ENCODE data around the gene TANGO2.

The TANGO2 gene

DNA sequence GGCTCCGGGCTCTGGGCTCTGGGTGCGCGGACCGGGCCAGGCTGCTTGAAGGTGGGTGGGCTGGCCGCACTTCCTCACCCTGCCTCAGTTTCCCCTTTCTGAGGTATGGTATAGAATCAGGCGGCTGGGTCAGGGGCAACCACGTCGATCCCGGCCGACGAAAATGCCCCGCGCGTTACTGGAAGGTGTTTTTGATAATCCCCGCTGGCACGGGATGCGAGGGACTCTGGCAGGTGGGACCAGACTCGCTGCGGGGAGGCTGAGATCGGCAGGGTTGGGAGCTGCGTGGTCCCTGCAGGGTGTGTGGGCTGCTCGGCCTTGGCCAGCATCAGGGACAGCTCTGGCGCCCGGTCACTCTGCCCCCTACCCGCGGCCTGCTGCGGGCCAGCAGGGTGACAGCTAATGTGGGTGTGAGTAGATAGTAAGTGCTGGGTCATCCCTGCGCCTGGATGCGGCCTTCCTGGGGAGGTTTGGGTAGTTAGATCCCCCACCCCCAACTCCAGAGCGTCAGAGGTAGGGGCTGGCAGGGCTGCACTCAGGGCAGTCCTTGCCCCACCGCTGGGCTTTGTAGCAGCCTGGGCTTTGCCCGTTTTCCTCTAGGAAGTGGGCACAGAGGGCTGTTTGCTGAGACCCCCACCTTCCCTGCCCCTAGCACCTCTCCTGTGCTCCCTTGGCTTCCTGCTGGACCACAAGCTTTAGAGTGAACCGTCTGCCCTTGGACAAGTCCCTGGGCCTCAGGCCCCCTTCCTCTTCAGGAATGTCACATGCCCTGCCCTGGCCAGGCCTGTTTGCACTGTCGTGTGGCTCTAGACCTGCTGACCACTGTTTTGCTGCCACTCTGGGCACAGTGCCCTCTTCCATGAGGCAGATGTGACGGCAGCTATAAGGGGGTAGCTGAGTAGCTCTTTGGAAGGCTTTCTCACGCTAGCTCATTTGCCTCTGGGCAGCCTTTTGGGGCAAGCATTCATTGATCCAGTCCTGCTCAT, 579 bp downstream of the TANGO2 start:
- no peak for TF ChIP-seq CTCF (IDR thresholded peaks at IDR 0.05; ENCODE audit: low read depth, low read length, missing control alignments)
- H3K4me3 ChIP-seq (ENCODE audit: low read depth, low read length), result peak overlapping the region; percentile 69
- no peak for DNase-seq (ENCODE audit: low read depth)

GRCh38 chr22:20022231-20022977, 1.5 kb downstream of the TANGO2 start:
- DNase-seq (ENCODE audit: low read depth), result no peak
- TF ChIP-seq CTCF (IDR thresholded peaks at IDR 0.05; ENCODE audit: low read depth, low read length, missing control alignments), result no peak
- peak overlapping the region; percentile 69 for H3K4me3 ChIP-seq (ENCODE audit: low read depth, low read length)

DNA sequence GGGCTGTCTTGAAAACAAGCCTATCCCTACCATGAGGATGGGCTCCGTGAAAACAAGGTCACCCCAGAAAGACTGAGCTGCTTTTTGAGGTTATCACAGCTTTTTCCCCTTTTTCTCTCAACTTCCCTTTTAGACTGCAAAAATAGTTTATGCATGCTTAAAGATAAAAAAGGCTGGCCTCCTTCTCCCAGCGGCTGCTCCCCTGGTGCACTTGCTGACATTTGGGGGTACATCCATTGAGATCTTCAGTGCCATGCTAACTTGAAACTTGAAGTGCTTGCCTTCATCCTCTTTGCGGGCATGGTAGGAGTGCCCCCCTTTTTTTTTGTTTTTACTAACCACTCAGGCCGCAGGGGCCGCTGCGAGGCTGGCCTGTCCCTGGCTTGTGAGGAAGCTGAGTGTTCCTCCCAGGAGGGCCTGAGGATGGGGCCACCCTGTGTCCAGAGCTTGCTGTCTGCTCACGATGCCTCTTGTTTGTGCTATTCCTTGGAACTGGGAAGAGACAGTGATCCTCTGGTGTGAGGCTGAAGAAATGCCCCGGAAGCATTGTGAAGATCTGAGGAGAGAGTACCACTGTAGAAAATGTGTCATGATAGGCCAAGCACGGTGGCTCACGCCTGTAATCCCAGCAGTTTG, 2.2 kb downstream of the TANGO2 start:
- TF ChIP-seq CTCF (IDR thresholded peaks at IDR 0.05; ENCODE audit: low read depth, low read length, missing control alignments), result no peak
- DNase-seq (ENCODE audit: low read depth), result no peak
- H3K4me3 ChIP-seq (ENCODE audit: low read depth, low read length), result no peak overlapping the region

GRCh38 chr22:20024225-20024624, 3.3 kb downstream of the TANGO2 start:
- no peak for TF ChIP-seq CTCF (IDR thresholded peaks at IDR 0.05; ENCODE audit: low read depth, low read length, missing control alignments)
- no peak for DNase-seq (ENCODE audit: low read depth)
- H3K4me3 ChIP-seq (ENCODE audit: low read depth, low read length), result no peak overlapping the region

GRCh38 chr22:20024650-20025397, 3.9 kb downstream of the TANGO2 start:
- H3K4me3 ChIP-seq (ENCODE audit: low read depth, low read length), result no peak overlapping the region
- DNase-seq (ENCODE audit: low read depth), result no peak
- TF ChIP-seq CTCF (IDR thresholded peaks at IDR 0.05; ENCODE audit: low read depth, low read length, missing control alignments), result no peak
